ENCODE results near the gene UCP2.

Gene UCP2

DNA sequence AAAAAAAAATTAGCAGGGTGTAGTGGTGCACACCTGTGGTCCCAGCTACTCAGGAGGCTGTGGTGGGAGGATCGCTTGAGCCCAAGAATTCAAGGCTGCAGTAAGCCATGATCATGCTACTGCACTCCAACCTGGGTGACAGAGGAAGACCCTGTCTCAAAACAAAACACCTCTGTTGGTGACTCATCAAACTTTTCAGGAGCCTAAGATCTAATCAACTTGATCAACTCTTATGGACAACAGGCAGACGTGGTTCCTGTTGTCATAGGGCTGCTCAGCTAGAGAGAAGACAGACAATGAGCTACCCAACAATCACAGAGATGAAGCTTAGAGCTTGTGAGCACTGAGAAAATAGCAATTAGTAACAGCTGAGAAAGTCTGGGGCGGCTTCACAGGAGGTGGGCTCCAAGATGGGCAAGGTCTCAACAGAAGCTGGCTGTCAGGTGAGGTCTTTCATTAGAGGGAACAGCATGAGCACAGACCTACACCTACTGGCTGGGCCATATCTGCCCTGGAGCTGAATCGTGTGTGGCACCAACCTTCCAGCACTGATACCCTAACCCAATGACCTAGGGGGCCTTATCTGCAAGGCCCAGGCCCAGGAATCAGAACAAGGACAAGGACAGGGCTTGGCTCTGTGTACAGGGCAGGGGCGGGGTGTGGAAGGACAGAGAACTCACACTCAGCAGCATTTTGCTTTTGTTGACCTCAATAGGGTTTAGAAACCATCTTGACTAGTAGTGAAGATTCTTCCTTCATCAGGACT lies 33.5 kb upstream of the UCP2 start:
- DNase-seq (ENCODE audit: insufficient read length, low spot score) (no peak), FAIRE-seq (no peak)
- TF ChIP-seq POLR2A (IDR thresholded peaks at IDR 0.05; ENCODE audit: low read depth, low read length): no peak

DNA sequence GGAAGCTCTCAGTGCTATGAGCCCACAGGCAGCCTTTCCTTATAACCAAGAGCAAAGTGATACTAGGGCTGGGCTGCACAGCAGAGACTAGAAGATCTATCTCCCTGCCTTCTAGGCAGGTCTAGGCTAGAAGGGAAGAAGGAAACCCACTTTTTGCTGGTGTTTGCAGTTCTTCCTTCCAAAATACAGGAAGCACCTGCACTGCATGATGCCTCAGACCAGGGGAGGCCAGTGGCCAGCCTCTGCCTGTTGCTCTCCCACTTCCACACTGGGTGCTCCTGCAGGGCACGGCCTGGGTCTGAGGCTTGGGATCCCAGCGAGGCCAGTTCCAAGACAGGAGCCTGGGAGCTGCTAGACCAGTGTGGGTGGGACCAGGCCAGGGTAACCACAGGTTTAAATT lies 32.2 kb upstream of the UCP2 start:
- no peak for TF ChIP-seq POLR2A (IDR thresholded peaks at IDR 0.05; ENCODE audit: low read depth, low read length)
- no peak for DNase-seq (ENCODE audit: insufficient read length, low spot score)
- FAIRE-seq: no peak

DNA sequence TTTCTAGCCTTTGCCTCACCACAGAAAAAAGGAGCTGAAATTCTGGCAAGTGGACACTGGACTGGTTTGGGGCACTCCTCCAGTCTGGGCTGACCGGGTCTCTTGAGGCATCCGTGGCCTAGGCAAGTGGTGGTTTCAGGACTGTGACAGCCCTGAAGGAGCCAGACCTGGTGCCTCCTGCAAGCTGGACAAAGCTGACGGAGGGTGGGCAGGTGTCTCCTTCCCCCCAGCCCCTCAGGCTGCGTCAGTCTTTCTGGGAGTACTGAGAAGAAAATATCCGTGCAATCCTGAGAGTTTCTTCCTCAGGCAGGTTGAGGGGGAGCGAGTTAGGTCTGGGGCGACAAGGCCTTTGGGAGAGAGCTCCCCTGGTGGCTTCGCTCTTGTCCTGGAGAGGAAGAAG lies 30.5 kb upstream of the UCP2 start:
- FAIRE-seq (no peak), DNase-seq (ENCODE audit: insufficient read length, low spot score) (no peak)
- TF ChIP-seq POLR2A (IDR thresholded peaks at IDR 0.05; ENCODE audit: low read depth, low read length): no peak

DNA sequence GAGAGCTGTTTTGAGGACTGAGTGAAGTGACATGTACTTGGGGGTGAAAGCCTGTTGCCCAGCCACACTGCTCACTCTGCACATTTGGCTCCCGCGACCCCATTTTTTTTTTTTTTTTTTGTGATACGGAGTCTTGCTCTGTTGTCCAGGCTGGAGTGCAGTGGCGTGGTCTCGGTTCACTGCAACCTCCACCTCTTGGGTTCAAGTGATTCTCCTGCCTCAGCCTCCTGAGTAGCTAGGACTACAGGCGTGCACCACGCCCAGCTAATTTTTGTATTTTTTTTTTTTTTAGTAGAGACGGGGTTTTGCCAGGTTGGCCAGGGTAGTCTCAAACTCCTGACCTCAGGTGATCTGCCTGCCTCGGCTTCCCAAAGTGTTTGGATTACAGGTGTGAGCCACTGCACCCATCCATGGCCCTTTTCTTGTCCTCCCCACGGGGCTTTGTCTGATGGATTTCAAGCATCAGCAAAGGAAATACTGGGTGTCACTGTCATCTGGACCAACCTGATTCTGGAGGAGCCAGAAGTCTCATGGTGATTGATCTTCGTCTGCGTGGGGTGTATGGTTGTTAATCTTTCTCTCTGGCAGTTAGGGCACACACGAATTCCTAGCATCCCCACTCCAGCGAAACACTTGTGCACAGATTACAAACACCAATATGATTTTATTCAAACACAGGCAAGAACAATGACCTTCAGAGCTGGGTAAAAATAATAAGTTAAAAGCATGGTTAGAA lies 29.6 kb upstream of the UCP2 start:
- FAIRE-seq (no peak), DNase-seq (ENCODE audit: insufficient read length, low spot score) (no peak)
- TF ChIP-seq POLR2A (IDR thresholded peaks at IDR 0.05; ENCODE audit: low read depth, low read length): no peak

DNA sequence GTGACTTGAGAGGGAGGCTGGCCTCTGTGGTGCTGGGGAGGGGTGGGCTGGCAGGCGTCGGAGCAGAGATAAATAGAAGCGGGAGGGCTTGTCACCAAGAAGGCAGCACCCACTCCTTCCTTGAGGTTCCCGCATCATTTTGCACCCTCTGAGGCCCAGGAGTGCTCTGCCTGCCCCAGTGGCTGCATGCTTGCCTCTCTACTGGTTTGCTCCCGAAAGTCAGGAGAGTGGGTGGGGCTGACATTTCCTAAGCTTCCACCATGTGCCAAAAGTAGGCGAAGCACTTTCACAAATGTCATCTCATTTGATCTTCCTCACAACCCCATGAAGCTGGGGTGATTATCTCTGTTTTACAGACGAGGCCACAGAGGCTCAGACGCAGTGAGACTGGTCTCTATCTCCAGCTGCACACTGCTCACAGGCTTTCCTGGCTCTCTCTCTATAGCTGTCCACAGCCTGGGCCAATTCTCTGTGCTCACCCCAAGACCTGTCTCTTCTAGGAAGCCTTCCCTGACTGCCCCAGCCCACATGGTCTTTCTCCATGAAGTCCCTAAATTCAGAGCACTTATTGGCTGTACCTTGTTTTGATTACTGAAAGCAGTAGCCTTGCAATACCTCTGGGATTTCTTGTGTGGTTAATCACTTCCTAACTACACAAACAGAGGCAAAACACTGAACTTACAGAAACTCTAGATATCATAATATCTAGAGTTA lies 28.9 kb upstream of the UCP2 start:
- no peak for FAIRE-seq
- no peak for DNase-seq (ENCODE audit: insufficient read length, low spot score)
- no peak for TF ChIP-seq POLR2A (IDR thresholded peaks at IDR 0.05; ENCODE audit: low read depth, low read length)

DNA sequence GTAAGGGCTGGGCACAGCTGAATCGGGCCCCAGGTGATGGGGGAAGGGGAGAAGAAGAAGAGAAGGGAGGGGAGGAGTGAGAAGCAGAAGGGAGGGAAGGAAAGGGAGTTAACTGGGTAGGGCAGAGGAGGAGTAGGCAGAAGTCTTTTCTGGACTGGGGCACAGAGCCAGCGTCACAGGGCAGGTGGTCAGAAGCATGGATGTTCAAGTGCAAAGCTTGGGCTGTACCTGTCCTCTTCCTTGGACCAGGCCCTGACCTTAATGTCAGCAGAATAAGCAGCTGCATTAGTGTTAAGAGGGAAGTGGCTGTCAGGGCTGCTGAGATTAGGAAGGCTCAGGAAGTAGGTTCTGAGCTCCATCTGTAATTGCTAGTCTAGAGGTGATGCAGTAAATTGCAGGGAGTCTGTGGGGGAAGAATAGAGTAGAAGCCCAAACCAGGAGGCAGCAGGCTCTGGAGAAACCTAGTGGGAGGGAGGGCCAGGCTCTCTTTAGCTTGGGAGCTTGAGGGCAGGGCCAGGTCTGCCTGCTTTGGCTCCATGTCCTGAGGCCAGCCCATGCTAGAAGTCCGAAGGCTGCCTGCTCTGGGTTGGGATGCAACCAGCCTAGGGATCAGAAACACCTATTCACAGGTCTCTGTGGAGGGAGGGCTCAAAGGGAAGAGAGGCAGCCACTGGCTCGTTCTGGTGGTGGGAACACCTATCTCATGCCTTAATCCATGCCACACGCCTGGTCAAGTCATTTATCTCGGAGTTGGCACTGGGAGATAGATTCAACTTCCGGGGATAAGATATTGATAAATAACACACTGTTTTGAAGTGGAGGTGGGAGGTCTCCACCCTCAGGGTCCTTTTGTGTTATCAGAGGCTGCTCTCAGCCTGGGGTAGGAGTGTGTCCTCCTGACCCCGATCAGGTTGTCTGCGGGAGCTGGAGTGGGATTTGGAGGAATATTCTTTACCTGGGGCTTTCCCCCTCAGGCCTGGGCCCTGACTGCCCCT lies 28.0 kb upstream of the UCP2 start:
- DNase-seq (ENCODE audit: insufficient read length, low spot score) (no peak), FAIRE-seq (no peak)
- no peak for TF ChIP-seq POLR2A (IDR thresholded peaks at IDR 0.05; ENCODE audit: low read depth, low read length)

DNA sequence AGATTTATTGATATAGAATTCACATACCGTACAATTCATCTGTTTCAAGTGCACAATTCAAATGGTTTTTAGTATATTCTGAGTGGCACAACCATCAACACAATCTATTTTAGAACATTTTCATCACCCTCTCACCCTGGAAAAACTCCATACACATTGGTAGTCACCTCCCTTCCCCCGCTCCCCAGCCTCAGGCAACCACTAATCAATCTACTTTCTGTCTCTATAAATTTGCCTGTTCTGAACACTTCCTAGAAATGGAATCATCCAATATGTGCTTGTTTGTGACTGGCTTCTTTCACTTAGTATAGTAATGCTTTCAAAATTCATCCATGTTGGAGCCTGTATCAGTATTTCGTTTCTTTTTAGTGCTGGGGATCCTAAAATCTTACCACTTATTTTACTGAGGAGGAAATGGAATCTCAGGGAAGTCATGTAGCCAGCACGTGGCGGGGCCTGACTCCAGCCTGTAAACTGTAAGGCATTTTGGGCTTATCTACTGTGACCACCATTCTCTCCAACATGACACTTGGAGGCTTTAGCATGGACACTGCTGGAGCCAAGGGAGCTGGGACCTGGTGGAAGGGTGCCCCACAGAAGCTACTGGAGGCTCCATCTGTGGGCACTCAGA lies 27.1 kb upstream of the UCP2 start:
- DNase-seq (ENCODE audit: insufficient read length, low spot score) (no peak), FAIRE-seq (no peak)
- no peak for TF ChIP-seq POLR2A (IDR thresholded peaks at IDR 0.05; ENCODE audit: low read depth, low read length)

DNA sequence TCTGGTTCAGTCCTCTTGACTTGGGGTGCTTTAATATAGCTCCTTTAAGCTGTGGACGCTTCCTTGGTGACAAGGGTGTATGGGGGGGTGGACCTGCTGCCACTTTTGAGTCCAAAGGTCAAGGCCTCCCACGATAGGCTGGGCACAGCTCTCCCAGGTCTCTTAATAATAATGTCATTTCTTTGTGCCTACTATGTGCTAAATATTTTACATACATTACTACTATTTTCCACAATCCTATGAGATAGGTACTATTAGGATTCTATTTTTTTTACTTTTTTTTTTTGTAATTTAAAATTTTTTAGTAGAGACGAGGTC lies 26.5 kb upstream of the UCP2 start:
- TF ChIP-seq POLR2A (IDR thresholded peaks at IDR 0.05; ENCODE audit: low read depth, low read length): no peak
- FAIRE-seq (no peak), DNase-seq (ENCODE audit: insufficient read length, low spot score) (no peak)

DNA sequence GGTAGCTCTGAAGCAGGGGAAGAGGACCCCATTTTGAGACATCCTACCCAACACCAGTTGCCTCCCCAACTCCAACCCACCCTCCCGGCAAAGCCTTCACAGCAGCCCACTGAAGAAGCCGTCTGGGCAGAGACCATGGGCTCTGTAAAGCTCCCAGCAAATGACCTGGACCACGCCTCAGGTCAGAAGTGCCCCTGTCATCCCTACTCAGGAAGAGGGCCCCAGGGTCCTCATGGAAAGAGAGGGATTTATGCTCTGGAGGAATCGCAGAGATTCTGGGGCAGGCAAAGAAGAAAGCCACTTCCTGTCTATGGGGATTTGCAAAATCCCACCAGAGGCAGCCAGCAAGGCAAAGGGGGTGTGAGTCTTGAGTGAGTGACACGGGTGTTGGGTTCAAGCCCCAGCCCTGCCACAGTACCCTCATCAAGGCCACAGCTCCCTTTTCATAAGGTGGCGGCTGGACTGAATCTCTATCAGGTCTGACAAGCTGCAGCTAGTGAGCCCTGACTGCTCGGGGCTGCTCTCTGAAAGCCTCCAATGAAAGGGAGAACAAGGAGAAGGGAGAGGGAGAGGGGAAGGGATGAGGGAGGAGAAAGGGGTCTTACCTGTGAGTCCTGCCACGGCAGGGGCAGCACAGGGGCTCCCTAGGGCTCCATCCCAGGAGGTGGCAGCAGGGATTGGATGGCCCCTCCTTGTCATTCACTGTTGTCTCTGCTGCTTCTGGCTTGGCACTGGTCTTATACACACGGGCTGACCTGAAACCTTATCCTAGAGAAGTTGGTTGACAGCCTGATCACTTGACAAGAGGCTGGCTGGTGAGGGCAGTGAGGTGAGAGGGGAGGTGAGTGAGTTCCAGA lies 26.0 kb upstream of the UCP2 start, which contains the start of gene UCP3:
Gene UCP3, minus strand, starts transcription at position 713 of the 857 bp plus-strand sequence. CDS start 2,043 bp downstream, outside the sequence.
- DNase-seq (ENCODE audit: insufficient read length, low spot score) (no peak), FAIRE-seq (no peak)
- no peak for TF ChIP-seq POLR2A (IDR thresholded peaks at IDR 0.05; ENCODE audit: low read depth, low read length)

DNA sequence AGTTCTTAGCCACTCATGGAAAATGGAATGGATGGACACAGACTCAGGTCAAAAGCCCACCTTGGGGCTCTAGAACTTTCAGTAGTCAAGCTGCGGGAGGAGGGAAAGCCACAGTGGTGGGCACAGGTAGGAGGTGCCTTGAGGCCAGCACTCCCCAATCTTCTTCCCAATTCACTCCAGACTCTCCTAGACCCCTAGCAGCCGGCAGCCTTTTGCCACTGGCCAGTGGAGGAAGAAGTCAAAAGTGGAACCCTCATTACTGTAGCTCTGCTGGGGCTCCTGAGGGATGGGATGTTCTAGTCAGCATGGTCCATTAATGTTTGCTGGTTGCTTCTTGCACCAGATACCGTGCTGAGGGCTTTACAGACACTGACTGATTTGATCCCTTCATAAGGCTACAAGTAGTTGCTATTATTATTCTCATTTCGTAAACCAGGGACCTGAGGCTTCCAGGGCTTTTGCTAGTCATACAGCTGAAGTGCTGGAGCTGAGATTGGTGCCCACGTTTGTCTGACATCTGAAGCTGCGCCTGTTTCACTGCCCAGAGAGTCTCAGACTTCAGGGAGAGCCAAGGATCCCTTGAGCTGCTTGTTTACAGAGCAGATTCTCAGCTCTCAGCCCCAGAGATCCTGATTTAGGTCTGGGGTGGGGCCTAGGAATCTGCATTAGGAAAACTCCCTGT lies 25.2 kb upstream of the UCP2 start:
- FAIRE-seq: no peak
- no peak for DNase-seq (ENCODE audit: insufficient read length, low spot score)
- TF ChIP-seq POLR2A (IDR thresholded peaks at IDR 0.05; ENCODE audit: low read depth, low read length): no peak

DNA sequence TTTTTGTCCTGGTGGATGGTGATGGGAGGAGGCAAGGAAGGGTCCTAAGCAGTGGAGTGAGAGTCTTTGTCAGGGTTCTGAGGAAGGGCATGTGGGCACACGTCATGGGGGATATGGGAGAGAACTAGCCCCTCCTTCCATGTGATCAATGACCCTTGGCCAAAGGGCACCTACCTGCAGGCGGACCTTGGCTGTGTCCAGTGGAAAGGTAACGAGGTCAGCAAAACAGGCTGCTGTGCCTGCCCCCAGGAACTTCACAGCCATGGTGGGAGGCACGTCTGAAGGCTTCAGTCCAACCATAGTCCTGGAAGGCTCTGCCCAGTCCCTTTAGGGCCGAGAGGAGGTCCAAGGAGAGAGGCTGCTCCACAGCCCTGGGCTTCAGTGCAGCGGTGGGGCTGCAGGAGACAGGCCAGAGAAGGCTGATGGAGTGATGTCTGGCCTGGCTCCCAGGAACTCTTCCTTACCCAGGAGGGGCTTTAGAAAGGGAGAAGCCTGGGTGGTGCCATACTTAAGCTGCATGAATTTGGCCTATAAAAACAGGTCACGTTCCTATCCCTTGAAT lies 24.2 kb upstream of the UCP2 start:
- no peak for TF ChIP-seq POLR2A (IDR thresholded peaks at IDR 0.05; ENCODE audit: low read depth, low read length)
- no peak for DNase-seq (ENCODE audit: insufficient read length, low spot score)
- FAIRE-seq: no peak
